Measurements from ENCODE around the gene LTF. TPM values are rescaled to one million over a fixed set of nuclear protein-coding genes. Genes with fewer than 3 reads are reported as not detected.

Gene LTF
- total RNA-seq: 1 to 10 TPM in 4 of 6 experiments, under 1 TPM in 2; 0.19 to 3.6 (median 2.0) TPM
- long read RNA-seq, partial matches to known transcripts: 0 of 1 reads
- long read RNA-seq, other reads (novel, unspliced or antisense): 0 of 1 reads

- Histone ChIP-seq H3K36me3 (no peaks in the 10 kb centered on the region), H3K4me3 (no peak within 1 kb of the TSS), H3K27ac (no peak within 1 kb of the TSS), H3K4me1 (peaks cover 0 to 3% (median 0%) of the 10 kb centered on the region in 4 donors), H3K9me3 (no peaks in the 10 kb centered on the region), H3K27me3 (no peaks in the 10 kb centered on the region)
- TF ChIP-seq, protein P1, sequence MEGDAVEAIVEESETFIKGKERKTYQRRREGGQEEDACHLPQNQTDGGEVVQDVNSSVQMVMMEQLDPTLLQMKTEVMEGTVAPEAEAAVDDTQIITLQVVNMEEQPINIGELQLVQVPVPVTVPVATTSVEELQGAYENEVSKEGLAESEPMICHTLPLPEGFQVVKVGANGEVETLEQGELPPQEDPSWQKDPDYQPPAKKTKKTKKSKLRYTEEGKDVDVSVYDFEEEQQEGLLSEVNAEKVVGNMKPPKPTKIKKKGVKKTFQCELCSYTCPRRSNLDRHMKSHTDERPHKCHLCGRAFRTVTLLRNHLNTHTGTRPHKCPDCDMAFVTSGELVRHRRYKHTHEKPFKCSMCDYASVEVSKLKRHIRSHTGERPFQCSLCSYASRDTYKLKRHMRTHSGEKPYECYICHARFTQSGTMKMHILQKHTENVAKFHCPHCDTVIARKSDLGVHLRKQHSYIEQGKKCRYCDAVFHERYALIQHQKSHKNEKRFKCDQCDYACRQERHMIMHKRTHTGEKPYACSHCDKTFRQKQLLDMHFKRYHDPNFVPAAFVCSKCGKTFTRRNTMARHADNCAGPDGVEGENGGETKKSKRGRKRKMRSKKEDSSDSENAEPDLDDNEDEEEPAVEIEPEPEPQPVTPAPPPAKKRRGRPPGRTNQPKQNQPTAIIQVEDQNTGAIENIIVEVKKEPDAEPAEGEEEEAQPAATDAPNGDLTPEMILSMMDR (IDR thresholded peaks at IDR 0.05): no peak
- TF ChIP-seq POLR2A (IDR thresholded peaks at IDR 0.05): no peak
- WGBS (ENCODE audit: insufficient coverage, low coverage, low lambda C conversion rate, missing lambda C conversion rate): 35% methylated on average over 7 of the region's 44 CpGs
- ATAC-seq: peak in 2 of 4 donors; percentile 13 to 25
- DNase-seq: peak in 1 of 3 donors; percentile 44
- intact Hi-C loops (cut with DNase I): no loop called here
Measured at GRCh38 chr3:46464326-46465195, at the start of gene LTF. Gene LTF, minus strand, starts transcription at chr3:46464905. Its CDS starts 38 bp downstream, at chr3:46464867.

DNA sequence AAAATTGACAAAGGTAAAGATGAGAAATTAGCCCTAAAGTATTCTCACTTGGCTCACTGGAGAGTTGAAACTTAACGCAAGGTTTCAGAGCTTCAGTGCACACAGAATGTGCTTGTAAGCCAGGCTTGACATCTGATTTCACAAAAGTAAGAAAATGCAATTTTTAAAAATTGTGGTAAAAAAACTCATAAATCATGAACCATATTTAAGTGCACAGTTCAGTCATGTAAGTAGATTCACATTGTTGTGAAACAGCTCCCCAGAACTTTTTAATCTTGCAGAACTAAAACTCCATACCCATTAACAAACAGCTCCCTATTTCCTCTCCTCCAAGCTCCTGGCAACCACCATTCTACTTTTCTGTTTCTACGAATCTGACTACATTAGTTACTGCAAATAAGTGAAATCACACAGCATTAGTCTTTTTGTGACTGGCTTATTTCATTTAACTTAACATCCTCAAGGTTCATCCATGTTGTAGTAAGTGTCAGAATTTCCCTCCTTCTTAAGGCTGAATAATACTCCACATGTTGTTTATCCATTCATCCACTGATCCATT lies 47.6 kb upstream of the LTF start:
- H3K4me3 ChIP-seq: no peak overlapping the region
- DNase-seq (no peak), ATAC-seq (no peak)
- no peaks in the 10 kb centered on the region for H3K4me1 ChIP-seq
- intact Hi-C loops (cut with DNase I): no loop called here
- no peaks in the 10 kb centered on the region for H3K9me3 ChIP-seq
- TF ChIP-seq, protein P1 (IDR thresholded peaks at IDR 0.05): no peak
- no peak for TF ChIP-seq POLR2A (IDR thresholded peaks at IDR 0.05)
- WGBS (ENCODE audit: insufficient coverage, low coverage, low lambda C conversion rate, missing lambda C conversion rate): 63% methylated on average over 2 of the region's 2 CpGs
- no peak overlapping the region for H3K27ac ChIP-seq
- no peaks in the 10 kb centered on the region for H3K27me3 ChIP-seq
- H3K36me3 ChIP-seq: no peaks in the 10 kb centered on the region

DNA sequence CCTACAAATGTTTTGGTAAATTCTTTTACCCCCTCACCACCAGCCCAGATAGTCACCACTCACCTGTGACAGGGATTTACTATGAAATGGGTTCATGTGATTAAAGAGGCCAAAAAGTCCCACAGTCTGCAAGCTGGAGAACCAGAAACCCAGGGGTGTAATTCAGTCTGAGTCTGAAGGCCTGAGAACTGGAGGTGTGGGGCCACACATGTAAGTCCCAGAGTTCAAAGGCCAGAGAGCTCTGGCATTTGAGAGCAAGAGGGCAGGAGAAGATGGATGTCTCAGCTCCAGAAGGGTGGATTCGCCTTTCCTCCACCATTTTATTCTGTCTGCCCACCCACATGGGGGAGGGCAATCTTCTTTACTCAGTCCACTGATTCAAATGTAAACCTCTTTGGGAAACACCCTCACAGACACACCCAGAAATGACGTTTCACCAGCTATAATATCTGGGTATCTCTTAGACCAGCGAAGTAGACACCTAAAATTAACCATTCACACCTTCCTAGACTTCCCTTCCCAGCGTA lies 45.0 kb upstream of the LTF start:
- no peak for ATAC-seq
- intact Hi-C loops (cut with DNase I): no loop called here

DNA sequence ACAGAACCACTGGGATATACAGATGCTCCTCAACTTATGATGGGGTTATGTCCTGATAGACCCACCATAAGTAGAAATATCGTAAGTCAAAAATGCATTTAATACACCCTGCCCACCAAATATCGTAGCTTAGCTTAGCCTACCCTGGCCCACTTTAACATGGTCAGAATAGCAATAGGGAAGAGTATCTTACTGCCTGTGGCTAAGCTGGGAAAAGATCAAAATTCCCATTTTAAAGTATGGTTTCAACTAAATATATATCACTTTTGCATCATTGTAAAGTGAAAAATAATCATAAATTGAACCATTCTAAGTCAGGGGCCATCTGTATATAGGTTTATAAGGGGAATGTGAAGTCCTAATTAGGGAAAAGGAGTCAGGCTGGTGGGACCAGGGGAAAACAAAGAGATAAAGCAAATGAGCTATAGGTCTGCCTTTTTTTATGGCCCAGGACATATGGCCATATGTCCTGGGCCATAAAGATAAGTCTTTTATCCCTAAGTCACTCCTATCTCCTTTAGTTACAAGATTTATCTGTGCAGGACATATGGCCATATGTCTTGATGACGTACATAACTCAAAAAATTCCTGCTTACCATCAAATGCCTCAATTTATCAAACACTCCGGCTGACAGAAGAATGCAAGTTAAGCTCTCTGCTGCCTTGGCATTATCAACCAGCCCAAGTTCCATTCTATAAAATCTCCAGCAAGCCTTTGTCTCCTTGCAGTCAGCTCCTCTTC lies 44.3 kb upstream of the LTF start:
- H3K27me3 ChIP-seq: no peaks in the 10 kb centered on the region
- H3K36me3 ChIP-seq: no peaks in the 10 kb centered on the region
- DNase-seq: no peak
- TF ChIP-seq, protein P1 (IDR thresholded peaks at IDR 0.05): no peak
- TF ChIP-seq POLR2A (IDR thresholded peaks at IDR 0.05): no peak
- WGBS (ENCODE audit: insufficient coverage, low coverage, low lambda C conversion rate, missing lambda C conversion rate): 92% methylated on average over 4 of the region's 4 CpGs
- no peaks in the 10 kb centered on the region for H3K4me1 ChIP-seq
- no peaks in the 10 kb centered on the region for H3K9me3 ChIP-seq
- H3K27ac ChIP-seq: no peak overlapping the region
- ATAC-seq: no peak
- intact Hi-C loops (cut with DNase I): no loop called here
- H3K4me3 ChIP-seq: no peak overlapping the region

More for the DNA sequence above, 45.0 kb upstream of the LTF start:
- Histone ChIP-seq H3K36me3 (no peaks in the 10 kb centered on the region), H3K4me1 (no peaks in the 10 kb centered on the region), H3K27ac (no peak overlapping the region), H3K9me3 (no peaks in the 10 kb centered on the region), H3K4me3 (no peak overlapping the region), H3K27me3 (no peaks in the 10 kb centered on the region)
- DNase-seq: no peak
- TF ChIP-seq, protein P1 (IDR thresholded peaks at IDR 0.05): no peak
- TF ChIP-seq POLR2A (IDR thresholded peaks at IDR 0.05): no peak
- 87% methylated on average over 3 of the region's 4 CpGs for WGBS (ENCODE audit: insufficient coverage, low coverage, low lambda C conversion rate, missing lambda C conversion rate)

All from right lobe of liver (tissue), 6 donors.